ENCODE data around the gene SDCCAG8.

The SDCCAG8 gene

DNA sequence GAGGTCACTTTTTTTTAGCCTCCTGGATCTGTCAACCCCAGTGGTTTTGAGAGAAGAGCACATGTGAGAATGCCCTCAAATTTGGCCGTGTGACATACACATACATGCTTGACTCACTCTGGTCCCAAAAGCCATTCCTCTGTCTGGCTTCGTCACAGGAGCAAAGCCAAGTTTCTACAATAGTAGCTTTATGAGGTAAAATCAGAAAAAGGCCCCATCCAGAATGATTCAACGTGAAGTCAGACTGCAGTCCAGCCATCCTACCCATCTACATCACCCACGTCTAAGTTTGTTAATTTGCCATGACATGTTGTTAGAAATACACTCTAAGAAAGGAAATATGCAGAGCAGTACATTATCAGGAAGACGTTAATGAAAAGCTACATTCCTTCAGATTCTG lies 245.2 kb downstream of the SDCCAG8 start:
- TF ChIP-seq, protein P1, sequence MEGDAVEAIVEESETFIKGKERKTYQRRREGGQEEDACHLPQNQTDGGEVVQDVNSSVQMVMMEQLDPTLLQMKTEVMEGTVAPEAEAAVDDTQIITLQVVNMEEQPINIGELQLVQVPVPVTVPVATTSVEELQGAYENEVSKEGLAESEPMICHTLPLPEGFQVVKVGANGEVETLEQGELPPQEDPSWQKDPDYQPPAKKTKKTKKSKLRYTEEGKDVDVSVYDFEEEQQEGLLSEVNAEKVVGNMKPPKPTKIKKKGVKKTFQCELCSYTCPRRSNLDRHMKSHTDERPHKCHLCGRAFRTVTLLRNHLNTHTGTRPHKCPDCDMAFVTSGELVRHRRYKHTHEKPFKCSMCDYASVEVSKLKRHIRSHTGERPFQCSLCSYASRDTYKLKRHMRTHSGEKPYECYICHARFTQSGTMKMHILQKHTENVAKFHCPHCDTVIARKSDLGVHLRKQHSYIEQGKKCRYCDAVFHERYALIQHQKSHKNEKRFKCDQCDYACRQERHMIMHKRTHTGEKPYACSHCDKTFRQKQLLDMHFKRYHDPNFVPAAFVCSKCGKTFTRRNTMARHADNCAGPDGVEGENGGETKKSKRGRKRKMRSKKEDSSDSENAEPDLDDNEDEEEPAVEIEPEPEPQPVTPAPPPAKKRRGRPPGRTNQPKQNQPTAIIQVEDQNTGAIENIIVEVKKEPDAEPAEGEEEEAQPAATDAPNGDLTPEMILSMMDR (IDR thresholded peaks at IDR 0.05): no peak

DNA sequence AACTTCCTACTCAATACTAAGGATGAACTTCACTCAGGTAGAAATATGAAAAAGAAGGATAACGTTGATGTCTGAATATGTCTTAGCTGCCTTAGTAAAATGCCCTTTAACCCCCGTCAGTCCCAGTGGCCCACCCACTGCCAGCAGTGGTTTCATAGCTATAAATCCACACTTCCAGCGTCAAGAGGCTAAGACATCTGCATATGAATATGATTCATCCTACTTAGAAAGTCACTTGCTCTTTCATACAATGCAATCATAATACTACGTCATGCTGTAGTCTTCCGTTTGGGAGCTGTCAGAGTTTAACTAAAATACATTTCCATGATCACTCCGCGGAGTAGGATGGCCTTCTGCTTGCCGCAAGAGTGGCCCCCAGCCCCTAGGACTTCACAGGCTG lies 247.3 kb downstream of the SDCCAG8 start:
- TF ChIP-seq, protein P1 (IDR thresholded peaks at IDR 0.05): no peak

DNA sequence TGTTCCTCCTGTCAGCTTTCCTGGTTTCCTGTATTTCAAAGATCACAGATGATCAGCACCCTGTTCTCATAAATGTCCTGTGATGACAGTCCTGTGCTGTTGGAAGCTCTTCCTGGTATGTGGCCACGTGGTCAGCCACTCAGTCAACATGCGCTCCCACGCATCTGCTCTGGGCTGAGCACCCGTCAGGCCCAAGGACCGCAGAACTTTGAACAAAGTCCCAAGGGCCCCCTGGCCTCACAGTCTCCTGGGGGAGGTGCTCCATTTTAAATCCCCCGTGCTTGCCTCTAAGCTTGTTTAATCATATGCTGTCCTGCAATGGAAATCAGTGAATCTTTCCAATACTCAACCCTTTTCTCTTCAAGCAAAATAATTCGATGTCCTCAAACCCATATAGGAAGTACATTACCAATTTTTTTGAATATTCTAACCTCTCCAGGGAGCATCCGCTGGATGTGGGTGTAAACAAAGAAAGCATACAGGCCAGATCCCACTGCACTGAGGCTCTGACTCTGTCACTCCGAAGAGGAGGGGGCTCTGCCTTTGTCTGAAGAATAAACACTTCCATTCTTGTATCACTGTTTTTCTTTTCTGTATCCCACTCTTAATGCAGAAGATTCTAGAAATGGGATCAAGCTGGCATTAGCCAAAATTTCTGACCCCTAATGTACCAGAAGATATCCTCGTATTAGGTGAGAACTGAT lies 250.3 kb downstream of the SDCCAG8 start:
- TF ChIP-seq, protein P1 (IDR thresholded peaks at IDR 0.05): no peak

DNA sequence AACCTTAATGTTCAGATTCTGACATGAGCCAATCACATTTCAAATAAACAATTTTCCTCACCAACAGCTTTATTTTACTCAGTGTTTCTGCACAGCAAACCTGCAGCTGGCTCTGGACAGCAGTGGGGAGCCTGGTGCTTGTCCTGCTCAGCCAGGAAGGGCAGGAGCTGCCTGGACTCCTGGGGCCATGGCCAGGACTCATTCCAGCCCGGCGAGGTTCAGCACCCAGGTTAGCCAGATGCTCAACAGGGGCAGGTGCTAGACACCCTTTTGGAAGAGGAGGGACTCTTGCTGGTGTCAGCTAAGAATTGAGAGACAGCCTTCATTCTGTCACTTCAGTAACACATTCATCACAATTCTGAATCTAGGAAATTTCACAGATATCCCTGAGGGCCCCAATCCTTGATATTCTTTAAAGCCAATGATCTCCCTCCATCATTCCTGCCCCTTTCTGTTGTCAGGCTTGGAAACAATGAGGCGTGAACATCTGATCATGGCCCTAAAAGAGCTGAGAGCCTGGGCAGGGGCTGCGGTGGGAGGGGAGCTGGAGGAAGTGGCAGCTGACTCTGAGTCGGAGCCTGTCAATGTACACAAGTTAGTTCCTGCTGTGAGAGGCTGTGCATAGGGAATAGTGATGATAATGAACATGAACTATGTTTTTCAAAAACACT lies 251.3 kb downstream of the SDCCAG8 start:
- TF ChIP-seq, protein P1 (IDR thresholded peaks at IDR 0.05): no peak

DNA sequence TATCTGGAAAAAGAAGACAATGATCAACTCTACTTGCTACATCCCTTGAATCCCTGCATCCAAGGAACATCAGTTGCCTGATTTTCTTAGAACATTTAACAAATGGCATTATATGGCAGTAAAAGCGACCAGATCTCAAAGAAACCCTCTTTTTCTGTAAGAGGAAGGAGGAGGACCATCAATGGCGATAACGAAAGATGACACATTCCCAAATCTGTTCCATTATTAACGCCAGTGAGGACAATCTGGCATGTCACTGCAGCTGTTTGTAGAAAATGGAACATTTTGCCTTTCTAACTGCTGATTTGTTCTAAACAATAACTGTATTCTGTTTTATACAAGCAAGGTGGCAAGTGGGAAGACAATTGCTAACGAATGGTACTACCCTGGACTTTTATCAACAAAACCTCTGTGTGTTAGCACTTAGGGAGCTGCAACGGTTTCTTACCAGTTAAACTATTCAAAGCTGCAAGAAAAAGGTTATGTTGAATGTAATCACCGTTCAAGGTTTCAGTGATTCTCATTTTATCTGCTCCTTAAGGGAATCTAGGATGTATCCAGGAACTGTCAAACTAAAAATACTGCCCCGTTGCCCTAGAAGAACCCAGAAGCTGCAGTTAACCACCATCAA lies 251.9 kb downstream of the SDCCAG8 start:
- TF ChIP-seq, protein P1 (IDR thresholded peaks at IDR 0.05): no peak

DNA sequence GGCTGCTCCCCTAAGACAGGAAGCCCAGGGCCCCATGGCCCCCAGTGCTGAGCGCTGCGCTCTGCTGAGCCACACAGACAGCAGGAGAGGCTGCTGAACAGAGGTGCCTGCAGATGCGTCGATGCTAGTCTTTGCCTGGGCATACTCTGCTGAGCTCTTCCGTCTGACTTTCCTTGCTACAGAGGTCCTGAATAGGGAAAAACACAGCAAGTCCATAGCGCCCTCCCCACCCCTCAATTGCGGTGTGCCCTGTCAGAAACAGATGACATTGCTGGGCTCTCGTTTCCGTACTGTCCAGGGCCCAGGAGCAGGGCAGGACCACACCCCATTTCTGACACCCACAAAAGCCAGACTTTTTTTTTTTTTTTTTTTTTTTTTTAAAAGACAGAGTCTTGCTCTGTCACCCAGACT lies 252.5 kb downstream of the SDCCAG8 start:
- TF ChIP-seq, protein P1 (IDR thresholded peaks at IDR 0.05): no peak

DNA sequence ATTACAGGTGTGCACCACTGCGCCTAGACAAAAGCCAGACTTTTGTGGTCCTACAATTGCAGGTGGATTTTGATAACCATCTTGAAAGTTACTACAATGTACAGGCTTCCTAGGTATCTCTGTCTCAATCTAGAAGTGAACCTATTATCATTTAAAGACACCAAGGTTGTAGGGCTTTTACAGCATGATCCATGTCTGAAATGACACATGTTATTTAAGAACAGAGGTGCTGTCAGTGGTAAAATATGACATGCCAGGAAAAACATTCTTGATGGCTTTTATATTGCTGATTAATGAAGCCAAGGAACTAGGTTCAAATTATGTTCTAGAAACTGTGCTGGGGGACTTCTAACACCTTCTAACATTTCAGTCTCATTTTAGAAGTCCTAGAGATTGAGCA lies 253.1 kb downstream of the SDCCAG8 start:
- TF ChIP-seq, protein P1 (IDR thresholded peaks at IDR 0.05): no peak
